ENCODE results near the gene LHFPL2.

Gene LHFPL2

GRCh38 chr5:78666041-78666444, 17.5 kb upstream of the LHFPL2 start:
- no peak for DNase-seq (ENCODE audit: low spot score)

- DNase-seq (ENCODE audit: low spot score), result no peak
Observed at GRCh38 chr5:78665534-78665933, 17.0 kb upstream of the LHFPL2 start.

- no peak for DNase-seq (ENCODE audit: low spot score)
Observed at GRCh38 chr5:78662323-78662722, 13.8 kb upstream of the LHFPL2 start.

GRCh38 chr5:78661691-78662090, 13.1 kb upstream of the LHFPL2 start:
- no peak for DNase-seq (ENCODE audit: low spot score)

GRCh38 chr5:78661044-78661443, 12.5 kb upstream of the LHFPL2 start:
- no peak for DNase-seq (ENCODE audit: low spot score)

GRCh38 chr5:78660401-78660800, 11.8 kb upstream of the LHFPL2 start:
- DNase-seq (ENCODE audit: low spot score), result no peak

GRCh38 chr5:78659714-78660113, 11.1 kb upstream of the LHFPL2 start:
- no peak for DNase-seq (ENCODE audit: low spot score)

- DNase-seq (ENCODE audit: low spot score), result no peak
Observed at GRCh38 chr5:78659114-78659513, 10.5 kb upstream of the LHFPL2 start.

- no peak for DNase-seq (ENCODE audit: low spot score)
Observed at GRCh38 chr5:78657201-78657600, 8.6 kb upstream of the LHFPL2 start.

- no peak for DNase-seq (ENCODE audit: low spot score)
Observed at GRCh38 chr5:78655746-78656290, 7.2 kb upstream of the LHFPL2 start.

- DNase-seq (ENCODE audit: low spot score), result no peak
Observed at GRCh38 chr5:78654386-78654785, 5.8 kb upstream of the LHFPL2 start.

- DNase-seq (ENCODE audit: low spot score), result no peak
Observed at GRCh38 chr5:78653681-78654366, 5.3 kb upstream of the LHFPL2 start.

- no peak for DNase-seq (ENCODE audit: low spot score)
Observed at GRCh38 chr5:78653031-78653430, 4.5 kb upstream of the LHFPL2 start.

- no peak for DNase-seq (ENCODE audit: low spot score)
Observed at GRCh38 chr5:78651468-78651867, 2.9 kb upstream of the LHFPL2 start.

GRCh38 chr5:78650531-78650930, 2.0 kb upstream of the LHFPL2 start:
- no peak for DNase-seq (ENCODE audit: low spot score)

GRCh38 chr5:78649861-78650496, 1.4 kb upstream of the LHFPL2 start:
- no peak for DNase-seq (ENCODE audit: low spot score)

GRCh38 chr5:78649211-78649695, 681 bp upstream of the LHFPL2 start:
- no peak for DNase-seq (ENCODE audit: low spot score)

- DNase-seq (ENCODE audit: low spot score), result no peak
Observed at GRCh38 chr5:78647838-78648358, 674 bp downstream of the LHFPL2 start.

GRCh38 chr5:78647351-78647818, 1.2 kb downstream of the LHFPL2 start:
- no peak for DNase-seq (ENCODE audit: low spot score)

- no peak for DNase-seq (ENCODE audit: low spot score)
Observed at GRCh38 chr5:78644741-78645300, 3.8 kb downstream of the LHFPL2 start.

- no peak for DNase-seq (ENCODE audit: low spot score)
Observed at GRCh38 chr5:78644129-78644528, 4.4 kb downstream of the LHFPL2 start.

GRCh38 chr5:78642701-78643100, 5.9 kb downstream of the LHFPL2 start:
- DNase-seq (ENCODE audit: low spot score), result no peak

Measured in CD4-positive, alpha-beta T cell treated with Interleukin-15 for 4 hours (primary cell).